NOMO-1 treated with dmso at 0.1 percent for 144 hours (cell line): ENCODE results near the gene TMEM273.

Source experiments
- DNase-seq: peaks from one replicate; lab custom pipeline; 2025; ENCODE audit not compliant: unreplicated experiment; lab: John Stamatoyannopoulos, UW

Gene TMEM273

GRCh38 chr10:49118430-49119074 lies 69.6 kb downstream of the TMEM273 start:
- no peak for DNase-seq

GRCh38 chr10:49117376-49118070 lies 70.7 kb downstream of the TMEM273 start:
- DNase-seq = no peak

GRCh38 chr10:49116509-49117375 lies 71.4 kb downstream of the TMEM273 start:
- no peak for DNase-seq

GRCh38 chr10:49115796-49116508 lies 72.2 kb downstream of the TMEM273 start:
- no peak for DNase-seq

- no peak for DNase-seq
These were observed 73.0 kb downstream of the TMEM273 start, which contains the start of gene VSTM4 for GRCh38 chr10:49115015-49115795. TSS of gene VSTM4 (minus strand) at chr10:49115522. CDS start at chr10:49115485, 37 bp downstream.

DNA sequence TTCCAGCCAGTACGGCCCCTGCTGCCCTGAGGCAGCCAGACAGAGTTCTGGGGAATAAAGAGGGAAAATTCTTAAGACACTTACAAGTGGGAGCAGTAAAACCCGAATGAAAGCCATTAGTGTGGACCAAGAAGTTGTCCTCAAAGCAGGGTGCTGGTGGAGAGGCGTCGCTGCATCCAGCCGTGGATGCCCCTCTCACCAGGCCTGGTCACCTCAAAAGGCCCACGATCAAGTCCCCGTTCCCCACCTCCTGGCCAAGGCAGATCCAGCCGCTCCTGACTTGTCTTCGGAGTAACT lies 73.5 kb downstream of the TMEM273 start:
- no peak for DNase-seq

- DNase-seq = no peak
These were observed 74.5 kb downstream of the TMEM273 start for GRCh38 chr10:49113741-49114141.

DNA sequence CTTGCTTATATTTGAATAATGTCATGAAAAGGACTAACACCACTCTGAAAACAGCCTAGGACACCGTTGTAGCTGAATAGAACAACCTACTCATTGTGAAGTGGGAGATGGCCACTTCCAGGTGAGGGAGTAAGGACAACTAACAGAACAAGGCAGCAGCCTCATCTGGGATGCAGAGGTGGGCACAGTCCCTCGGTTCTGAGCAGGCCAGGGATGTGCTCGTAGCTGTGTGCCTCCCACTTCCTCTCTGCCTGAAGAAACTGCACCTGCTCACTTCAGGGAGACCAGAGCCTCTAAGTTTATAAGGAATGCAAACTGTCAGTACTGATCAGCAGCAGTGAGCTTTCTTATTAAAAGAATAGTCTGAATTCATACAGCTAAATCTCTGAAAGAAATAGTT lies 75.3 kb downstream of the TMEM273 start:
- DNase-seq = no peak

- no peak for DNase-seq
These were observed 76.1 kb downstream of the TMEM273 start for GRCh38 chr10:49112098-49112497.

- DNase-seq = no peak
These were observed 76.9 kb downstream of the TMEM273 start for GRCh38 chr10:49111320-49111698.

DNA sequence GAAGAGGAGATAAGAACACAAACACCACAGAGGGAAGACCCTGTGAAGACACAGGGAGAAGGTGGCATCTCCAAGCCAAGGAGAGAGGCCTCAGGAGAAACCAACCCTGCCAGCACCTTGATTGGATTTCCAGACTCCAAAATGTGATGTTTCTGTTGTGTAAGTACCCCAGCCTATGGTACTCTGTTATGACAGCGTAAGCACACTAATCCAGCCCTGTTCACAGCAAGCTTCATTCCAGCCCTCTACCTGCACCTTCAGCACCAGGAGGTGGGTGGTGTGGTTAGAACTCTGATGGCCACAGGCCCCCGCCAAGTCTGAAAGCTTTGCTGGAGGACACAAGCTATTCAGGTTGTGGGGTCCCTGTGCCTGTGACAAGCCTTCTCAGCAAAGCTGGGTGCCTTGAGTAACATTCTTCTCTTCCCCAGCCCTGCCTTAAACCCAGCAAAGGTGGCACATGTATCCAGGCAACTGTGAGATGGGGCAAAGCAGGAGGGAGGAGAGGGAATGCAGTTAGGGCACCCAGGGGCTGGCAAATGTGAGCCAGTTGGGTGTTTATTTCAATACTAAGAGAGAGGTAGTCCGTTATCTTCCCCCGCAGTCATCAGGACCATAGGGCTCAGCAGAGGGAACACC lies 77.4 kb downstream of the TMEM273 start:
- no peak for DNase-seq

- DNase-seq = no peak
These were observed 78.4 kb downstream of the TMEM273 start for GRCh38 chr10:49109669-49110340.

- DNase-seq = no peak
These were observed 79.5 kb downstream of the TMEM273 start for GRCh38 chr10:49108656-49109055.

GRCh38 chr10:49107887-49108267 lies 80.3 kb downstream of the TMEM273 start:
- DNase-seq = no peak

DNA sequence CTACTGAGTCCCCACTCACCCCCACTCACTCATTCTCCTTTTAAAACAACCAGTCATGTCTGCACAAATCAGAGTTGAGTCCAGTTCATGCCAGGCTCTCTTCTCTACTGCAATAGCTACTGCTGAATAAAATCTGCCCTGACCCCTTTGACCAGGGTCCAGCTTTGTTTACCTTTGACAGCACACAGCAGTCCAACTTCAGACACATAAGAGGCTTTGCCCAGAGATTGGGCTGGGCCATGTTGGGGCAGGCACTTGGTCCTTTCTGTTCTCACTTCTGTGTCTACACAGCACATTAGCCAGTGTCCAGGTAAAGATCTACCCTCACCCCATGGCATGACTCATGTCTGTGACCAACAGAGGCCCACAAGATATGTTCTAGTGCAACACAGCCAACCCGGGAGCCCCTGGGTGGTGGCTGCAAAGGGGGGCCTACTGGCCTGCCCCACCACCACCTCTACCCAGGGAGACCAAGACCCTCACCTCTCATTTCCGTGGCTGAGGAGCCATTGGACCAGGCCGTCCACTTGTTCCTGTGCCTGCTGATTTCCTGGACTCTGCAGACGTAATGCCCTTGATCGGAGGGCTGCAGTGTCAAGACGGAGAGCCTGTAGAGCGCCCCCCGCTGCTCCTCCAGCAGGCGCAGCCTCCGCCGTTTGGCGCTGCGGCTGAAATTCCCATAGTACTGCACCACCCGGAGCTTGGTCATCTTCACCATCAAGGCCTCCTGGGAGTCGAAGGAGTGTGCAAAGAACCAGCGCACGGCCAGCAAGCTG lies 80.9 kb downstream of the TMEM273 start:
- no peak for DNase-seq

DNA sequence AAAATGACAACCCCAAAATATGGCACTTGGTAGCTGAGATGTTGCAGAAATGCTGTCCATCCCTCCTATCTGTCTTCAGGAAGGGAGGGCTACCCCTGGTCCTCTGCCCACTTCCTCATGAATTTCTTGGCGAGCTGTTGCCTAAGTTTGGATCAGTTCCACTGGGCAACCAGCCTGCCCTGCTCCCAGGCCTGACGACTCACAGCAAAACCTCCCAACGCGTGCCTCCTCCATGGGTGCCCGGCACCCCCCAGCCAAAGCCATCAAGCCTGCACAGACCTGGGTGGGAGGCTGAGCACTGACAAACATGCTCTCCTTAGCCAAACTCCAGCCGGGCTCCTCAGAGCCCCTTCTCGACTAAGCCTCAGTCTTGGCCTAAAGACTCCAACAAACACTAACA lies 81.7 kb downstream of the TMEM273 start:
- DNase-seq = no peak

DNA sequence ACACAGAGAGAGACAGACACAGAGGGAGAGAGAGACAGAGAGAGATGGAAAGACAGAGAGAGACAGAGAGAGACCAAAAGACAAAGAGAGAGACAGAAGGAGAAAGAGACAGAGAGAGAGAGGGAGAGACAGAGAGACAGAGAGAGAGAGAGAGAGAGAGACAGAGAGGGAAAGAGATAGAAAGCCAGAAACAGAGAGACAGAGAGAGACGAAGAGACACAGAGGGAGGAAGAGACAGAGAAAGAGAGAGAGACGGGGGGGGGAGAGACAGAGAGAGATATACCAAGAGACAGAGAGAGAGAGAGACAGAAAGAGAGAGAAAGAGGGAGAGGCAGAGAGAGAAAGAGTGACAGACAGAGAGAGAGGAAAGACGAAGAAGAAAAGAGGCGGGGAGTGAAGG lies 83.1 kb downstream of the TMEM273 start:
- DNase-seq = no peak
